GM12892 (cell line): Measurements from ENCODE around the gene ZNF654.
"Not testable (repeated sequence)": the region's sequence is repeated elsewhere in the genome, so short reads cannot be mapped to it uniquely, and the experiment has no call there.

Source experiments
- DNase-seq: peaks from one replicate; pipeline ENCODE4 v3.0.0; 2011; ENCODE audit not compliant: insufficient read length
- FAIRE-seq: peaks from 2 replicates; lab custom pipeline; 2011; peaks lifted over from hg19 to GRCh38; lab: Jason Lieb, UNC
- POLR2A ChIP-seq: IDR thresholded peaks from 2 replicates; pipeline ENCODE4 v1.6.1; 2011; ENCODE audit warnings: low read depth, low read length, control low read depth
- POLR2AphosphoS5 ChIP-seq: IDR thresholded peaks from 2 replicates; pipeline ENCODE4 v1.6.1; 2011; ENCODE audit warnings: low read depth, low read length, control low read depth
- TAF1 ChIP-seq: IDR thresholded peaks from 2 replicates; pipeline ENCODE4 v1.6.1; 2011; ENCODE audit warnings: low read depth, mild to moderate bottlenecking, control low read depth, low read length, borderline replicate concordance

Gene ZNF654

GRCh38 chr3:88149101-88149508, 90.0 kb downstream of the ZNF654 start:
- no peak for DNase-seq
- peak; percentile 5 for FAIRE-seq
- TF ChIP-seq TAF1 (no peak), POLR2AphosphoS5 (no peak), POLR2A (no peak)

- peak; percentile 76; the same call in 1 of the 2 replicates for TF ChIP-seq POLR2AphosphoS5
- peak; percentile 68 for TF ChIP-seq POLR2A
- TF ChIP-seq TAF1: 0 out of 2 replicates have a peak, but pooled peaks have one; percentile 34
- peak; percentile 90 for FAIRE-seq
- DNase-seq: peak; percentile 61
Observed at GRCh38 chr3:88149509-88150362, 90.7 kb downstream of the ZNF654 start, which contains the start of gene C3orf38. TSS of gene C3orf38 (plus strand) at chr3:88149959. CDS start at chr3:88150053, 94 bp downstream.

GRCh38 chr3:88150371-88150770, 91.3 kb downstream of the ZNF654 start:
- no peak for FAIRE-seq
- no peak for DNase-seq

GRCh38 chr3:88150806-88151205, 91.8 kb downstream of the ZNF654 start:
- TF ChIP-seq POLR2AphosphoS5 (no peak), TAF1 (no peak), POLR2A (no peak)
- FAIRE-seq: no peak

More at GRCh38 chr3:88150371-88150770, 91.3 kb downstream of the ZNF654 start:
- TF ChIP-seq TAF1 (no peak), POLR2A (no peak), POLR2AphosphoS5 (no peak)

GRCh38 chr3:88151358-88151757, 92.3 kb downstream of the ZNF654 start:
- DNase-seq (no peak), FAIRE-seq (peak; percentile 83)
- no peak for TF ChIP-seq POLR2AphosphoS5
- TF ChIP-seq POLR2A: no peak
- no peak for TF ChIP-seq TAF1

More at GRCh38 chr3:88150806-88151205, 91.8 kb downstream of the ZNF654 start:
- DNase-seq: no peak

GRCh38 chr3:88152841-88153240, 93.8 kb downstream of the ZNF654 start:
- FAIRE-seq: no peak
- no peak for TF ChIP-seq POLR2AphosphoS5
- TF ChIP-seq POLR2A: no peak
- TF ChIP-seq TAF1: no peak
- no peak for DNase-seq

- TF ChIP-seq POLR2A: no peak
- no peak for TF ChIP-seq TAF1
- TF ChIP-seq POLR2AphosphoS5: no peak
- no peak for FAIRE-seq
- DNase-seq: no peak
Observed at GRCh38 chr3:88166419-88166971, 107.4 kb downstream of the ZNF654 start.

- no peak for DNase-seq
- TF ChIP-seq TAF1: no peak
- TF ChIP-seq POLR2A: no peak
- no peak for TF ChIP-seq POLR2AphosphoS5
- FAIRE-seq: no peak
Observed at GRCh38 chr3:88167173-88167572, 108.1 kb downstream of the ZNF654 start.

GRCh38 chr3:88167704-88168103, 108.6 kb downstream of the ZNF654 start:
- TF ChIP-seq POLR2AphosphoS5 (no peak), TAF1 (no peak), POLR2A (no peak)
- FAIRE-seq (no peak), DNase-seq (no peak)

GRCh38 chr3:88168171-88168570, 109.1 kb downstream of the ZNF654 start:
- FAIRE-seq (no peak), DNase-seq (no peak)
- no peak for TF ChIP-seq TAF1
- TF ChIP-seq POLR2A: no peak
- no peak for TF ChIP-seq POLR2AphosphoS5

GRCh38 chr3:88180398-88180999, 121.4 kb downstream of the ZNF654 start:
- FAIRE-seq: peak; percentile 36
- DNase-seq: no peak
- no peak for TF ChIP-seq POLR2AphosphoS5
- TF ChIP-seq POLR2A: no peak
- no peak for TF ChIP-seq TAF1

GRCh38 chr3:88182165-88182918, 123.3 kb downstream of the ZNF654 start:
- FAIRE-seq: not testable (repeated sequence)

More at GRCh38 chr3:88182165-88182918, 123.3 kb downstream of the ZNF654 start:
- not testable (repeated sequence) for DNase-seq
